Activated naive CD8-positive, alpha-beta T cell treated with anti-CD3 and anti-CD28 coated beads, Interleukin-2, amount 10 ng/mL, durations not matched to agents 7 days and 5 days (primary cell): ENCODE results near the gene VIL1. TPM values are rescaled to one million over a fixed set of nuclear protein-coding genes. Genes with fewer than 3 reads are reported as not detected.

ENCODE experiments used
- ATAC-seq: fragments of 150-1000 bp; cut with Tn5 transposase; one replicate; pipeline ENCODE4 v1.10.0; 2021; ENCODE audit warnings: low read depth, moderate library complexity
- POLR2A ChIA-PET: fragments of 350-600 bp; sonication (Branson Sonifier 250); formaldehyde crosslinking; loops from one replicate; lab custom pipeline; 2021; ENCODE audit warnings: antibody characterized with exemption; lab: Charles Lee
- DNase-seq: peaks from one replicate; pipeline ENCODE4 v3.0.0; 2021
- H3K27ac Mint-ChIP-seq: one replicate; pipeline ENCODE4 v1.8.0; 2022; ENCODE audit warnings: mild to moderate bottlenecking, mixed read lengths
- H3K27me3 Mint-ChIP-seq: one replicate; pipeline ENCODE4 v1.8.0; 2022; ENCODE audit warnings: mild to moderate bottlenecking, moderate library complexity, mixed read lengths
- H3K36me3 Mint-ChIP-seq: one replicate; pipeline ENCODE4 v1.8.0; 2021; ENCODE audit warnings: mild to moderate bottlenecking, mixed read lengths
- H3K4me1 Mint-ChIP-seq: one replicate; pipeline ENCODE4 v1.8.0; 2021; ENCODE audit warnings: mixed read lengths
- H3K4me3 Mint-ChIP-seq: one replicate; pipeline ENCODE4 v1.8.0; 2022; ENCODE audit warnings: mild to moderate bottlenecking, moderate library complexity, mixed read lengths
- H3K9me3 Mint-ChIP-seq: one replicate; pipeline ENCODE4 v1.8.0; 2021; ENCODE audit warnings: mixed read lengths
- total RNA-seq, 2 experiments: library from RNA; stranded (reverse); gene quantifications; one replicate each; pipeline ENCODE4 v1.2.3, GENCODE V29; 2021

Gene VIL1
- total RNA-seq, 2 experiments from 2014 or later: not detected

DNA sequence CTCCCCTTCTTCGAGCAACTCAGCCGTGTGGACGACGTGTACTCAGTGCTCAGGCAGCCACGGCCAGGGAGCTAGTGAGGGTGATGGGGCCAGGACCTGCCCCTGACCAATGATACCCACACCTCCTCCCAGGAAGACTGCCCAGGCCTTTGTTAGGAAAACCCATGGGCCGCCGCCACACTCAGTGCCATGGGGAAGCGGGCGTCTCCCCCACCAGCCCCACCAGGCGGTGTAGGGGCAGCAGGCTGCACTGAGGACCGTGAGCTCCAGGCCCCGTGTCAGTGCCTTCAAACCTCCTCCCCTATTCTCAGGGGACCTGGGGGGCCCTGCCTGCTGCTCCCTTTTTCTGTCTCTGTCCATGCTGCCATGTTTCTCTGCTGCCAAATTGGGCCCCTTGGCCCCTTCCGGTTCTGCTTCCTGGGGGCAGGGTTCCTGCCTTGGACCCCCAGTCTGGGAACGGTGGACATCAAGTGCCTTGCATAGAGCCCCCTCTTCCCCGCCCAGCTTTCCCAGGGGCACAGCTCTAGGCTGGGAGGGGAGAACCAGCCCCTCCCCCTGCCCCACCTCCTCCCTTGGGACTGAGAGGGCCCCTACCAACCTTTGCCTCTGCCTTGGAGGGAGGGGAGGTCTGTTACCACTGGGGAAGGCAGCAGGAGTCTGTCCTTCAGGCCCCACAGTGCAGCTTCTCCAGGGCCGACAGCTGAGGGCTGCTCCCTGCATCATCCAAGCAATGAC is 14.4 kb upstream of the VIL1 start:
- ATAC-seq (no peak), DNase-seq (no peak)
- Mint-ChIP-seq H3K27me3 (peaks cover 2% of the 10 kb centered on the region), H3K4me3 (peak overlapping the region; percentile 19), H3K27ac (peak overlapping the region; percentile 64), H3K9me3 (no peaks in the 10 kb centered on the region), H3K36me3 (peaks cover 6% of the 10 kb centered on the region), H3K4me1 (peaks cover 39% of the 10 kb centered on the region)
- POLR2A ChIA-PET: interaction anchor here (1.5 to 4.2 kb wide), 3 partner anchors 8 to 134 kb away, joined by 6 to 30 read pairs (median 8); partner anchors contain the start of genes AAMP and PNKD

DNA sequence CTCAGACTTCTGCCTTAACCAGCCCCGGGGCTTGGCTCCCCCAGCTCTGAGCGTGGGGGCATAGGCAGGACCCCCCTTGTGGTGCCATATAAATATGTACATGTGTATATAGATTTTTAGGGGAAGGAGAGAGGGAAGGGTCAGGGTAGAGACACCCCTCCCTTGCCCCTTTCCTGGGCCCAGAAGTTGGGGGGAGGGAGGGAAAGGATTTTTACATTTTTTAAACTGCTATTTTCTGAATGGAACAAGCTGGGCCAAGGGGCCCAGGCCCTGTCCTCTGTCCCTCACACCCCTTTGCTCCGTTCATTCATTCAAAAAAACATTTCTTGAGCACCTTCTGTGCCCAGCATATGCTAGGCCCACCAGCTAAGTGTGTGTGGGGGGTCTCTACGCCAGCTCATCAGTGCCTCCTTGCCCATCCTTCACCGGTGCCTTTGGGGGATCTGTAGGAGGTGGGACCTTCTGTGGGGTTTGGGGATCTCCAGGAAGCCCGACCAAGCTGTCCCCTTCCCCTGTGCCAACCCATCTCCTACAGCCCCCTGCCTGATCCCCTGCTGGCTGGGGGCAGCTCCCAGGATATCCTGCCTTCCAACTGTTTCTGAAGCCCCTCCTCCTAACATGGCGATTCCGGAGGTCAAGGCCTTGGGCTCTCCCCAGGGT is 13.7 kb upstream of the VIL1 start:
- Mint-ChIP-seq H3K9me3 (no peaks in the 10 kb centered on the region), H3K4me3 (peak overlapping the region; percentile 76), H3K27me3 (peaks cover 2% of the 10 kb centered on the region), H3K27ac (peak overlapping the region; percentile 87), H3K4me1 (peaks cover 39% of the 10 kb centered on the region), H3K36me3 (peaks cover 6% of the 10 kb centered on the region)
- POLR2A ChIA-PET: interaction anchor here (1.5 to 4.2 kb wide), 3 partner anchors 8 to 135 kb away, joined by 6 to 30 read pairs (median 8); partner anchors contain the start of genes AAMP and PNKD
- DNase-seq: peak; percentile 59
- ATAC-seq: no peak

DNA sequence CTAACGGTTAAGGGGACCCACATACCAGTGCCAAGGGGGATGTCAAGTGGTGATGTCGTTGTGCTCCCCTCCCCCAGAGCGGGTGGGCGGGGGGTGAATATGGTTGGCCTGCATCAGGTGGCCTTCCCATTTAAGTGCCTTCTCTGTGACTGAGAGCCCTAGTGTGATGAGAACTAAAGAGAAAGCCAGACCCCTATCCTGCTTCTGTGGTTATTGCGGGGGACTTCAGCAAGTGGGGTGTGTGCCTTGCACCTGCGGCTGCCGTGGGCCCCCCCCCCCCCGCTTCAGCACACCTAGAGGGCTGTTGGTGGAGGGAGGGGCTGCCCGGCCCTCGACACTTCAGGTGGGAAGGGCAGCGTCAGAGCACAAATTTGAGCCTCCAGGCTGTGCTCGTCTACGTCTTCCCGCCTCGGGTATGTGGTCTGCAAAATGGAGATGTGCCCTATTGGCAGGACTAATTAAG is 13.1 kb upstream of the VIL1 start:
- Mint-ChIP-seq H3K4me3 (peak overlapping the region; percentile 76), H3K9me3 (no peaks in the 10 kb centered on the region), H3K27ac (peak overlapping the region; percentile 87), H3K27me3 (peaks cover 3% of the 10 kb centered on the region), H3K36me3 (peaks cover 6% of the 10 kb centered on the region), H3K4me1 (peaks cover 39% of the 10 kb centered on the region)
- ATAC-seq: peak; percentile 6
- DNase-seq: no peak
- POLR2A ChIA-PET: interaction anchor here (1.5 to 4.2 kb wide), 3 partner anchors 9 to 136 kb away, joined by 6 to 30 read pairs (median 8); partner anchors contain the start of genes AAMP and PNKD

DNA sequence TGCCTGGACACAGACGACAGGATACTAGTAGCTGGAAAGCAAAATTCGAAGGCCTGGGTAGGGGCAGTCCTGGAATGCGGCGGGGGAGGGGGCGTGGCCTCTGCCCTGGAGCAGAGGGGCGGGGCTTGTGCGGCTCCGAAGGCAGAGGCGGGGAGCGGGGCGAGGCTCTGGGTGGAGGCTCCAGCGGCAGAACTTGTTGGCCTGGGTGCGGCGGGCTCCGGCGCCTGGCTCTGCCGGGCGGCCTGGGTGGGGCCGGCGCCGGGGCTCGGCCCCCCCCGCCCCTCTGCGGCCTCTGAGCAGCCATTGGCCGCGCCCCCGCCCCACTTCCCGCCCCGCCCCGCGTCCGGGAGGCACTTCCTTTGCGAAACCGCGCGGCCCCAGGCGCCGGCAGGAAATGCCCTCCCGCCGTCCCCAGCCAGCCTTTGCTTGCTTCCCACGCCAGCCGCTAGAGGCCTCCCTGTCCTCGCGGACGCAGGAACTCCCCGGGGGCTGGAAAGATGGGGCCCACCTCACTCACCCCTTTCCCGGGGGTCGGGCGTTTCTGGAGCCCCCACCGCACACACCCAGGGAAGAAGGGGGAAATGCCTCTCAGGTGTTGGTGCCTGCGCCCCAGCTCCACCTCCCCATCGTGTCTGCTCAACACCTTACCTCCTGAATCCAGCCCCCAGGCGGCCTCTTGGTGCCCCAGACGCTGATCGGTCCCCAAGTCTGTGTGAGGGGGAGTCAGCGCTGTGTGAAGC is 12.5 kb upstream of the VIL1 start:
- no peaks in the 10 kb centered on the region for H3K9me3 Mint-ChIP-seq
- H3K27ac Mint-ChIP-seq: peak overlapping the region; percentile 89
- peaks cover 6% of the 10 kb centered on the region for H3K36me3 Mint-ChIP-seq
- POLR2A ChIA-PET: interaction anchor here (0.6 to 4.2 kb wide), 4 partner anchors 10 to 253 kb away, joined by 3 to 30 read pairs (median 7); partner anchors contain the start of genes AAMP, BCS1L, PNKD and ZNF142
- peak; percentile 88 for ATAC-seq
- peak overlapping the region; percentile 84 for H3K4me3 Mint-ChIP-seq
- H3K4me1 Mint-ChIP-seq: peaks cover 39% of the 10 kb centered on the region
- H3K27me3 Mint-ChIP-seq: peaks cover 7% of the 10 kb centered on the region
- peak; percentile 95 for DNase-seq

DNA sequence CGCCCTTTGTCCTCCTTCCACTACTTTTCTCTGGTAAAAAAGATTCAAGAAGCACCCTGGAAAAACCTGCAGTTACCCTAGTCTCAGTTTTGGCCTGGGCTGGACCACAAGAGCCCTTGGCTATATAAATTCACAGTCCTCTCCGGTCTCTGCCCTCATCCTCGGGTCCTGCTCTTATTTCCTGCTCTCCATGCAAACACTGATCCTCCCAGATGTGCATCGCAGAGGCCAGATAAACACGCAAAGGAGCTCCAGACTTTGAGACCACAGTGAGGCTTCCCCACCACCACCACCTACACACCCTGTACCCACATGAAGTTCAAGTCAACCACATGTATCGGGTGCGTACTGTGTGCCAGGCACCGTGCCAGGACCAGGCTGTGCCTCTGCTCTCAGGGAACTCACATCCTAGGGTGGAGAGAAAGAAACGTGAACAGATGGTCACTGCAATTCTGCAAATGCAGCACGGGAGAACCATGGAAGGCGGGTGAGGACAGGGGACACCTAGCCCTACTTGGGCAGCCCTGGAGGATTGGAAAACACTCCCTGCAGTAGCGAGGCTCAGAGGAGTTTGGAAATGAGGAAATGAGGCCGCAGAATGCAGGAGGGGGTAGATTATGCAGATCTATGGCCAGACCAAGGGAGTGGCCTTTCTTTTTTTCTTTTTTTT is 11.8 kb upstream of the VIL1 start:
- Mint-ChIP-seq H3K27me3 (peaks cover 7% of the 10 kb centered on the region), H3K4me1 (peaks cover 37% of the 10 kb centered on the region), H3K27ac (peak overlapping the region; percentile 89)

DNA sequence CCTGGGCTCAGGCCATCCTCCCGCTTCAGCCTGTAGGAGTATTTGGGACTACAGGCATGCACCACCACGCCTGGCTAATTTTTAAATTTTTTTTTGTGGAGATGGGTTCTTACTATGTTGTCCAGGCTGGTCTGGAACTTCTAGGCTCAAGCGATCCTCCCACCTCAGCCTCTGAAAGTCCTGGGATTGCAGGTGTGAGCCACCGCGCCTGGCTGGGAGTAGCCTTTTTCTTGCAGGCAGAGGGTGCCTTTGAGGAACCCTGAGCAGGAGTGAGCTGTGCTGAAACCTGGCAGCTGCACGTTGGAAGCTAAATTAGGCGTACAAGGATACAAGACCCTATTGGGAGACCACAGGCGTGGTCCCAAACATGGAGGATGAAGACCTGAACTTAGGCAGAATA is 11.2 kb upstream of the VIL1 start:
- Mint-ChIP-seq H3K9me3 (no peaks in the 10 kb centered on the region), H3K27ac (no peak overlapping the region), H3K27me3 (peaks cover 10% of the 10 kb centered on the region), H3K4me1 (peaks cover 37% of the 10 kb centered on the region), H3K4me3 (no peak overlapping the region), H3K36me3 (peaks cover 6% of the 10 kb centered on the region)
- DNase-seq (no peak), ATAC-seq (no peak)
- POLR2A ChIA-PET: interaction anchor here (0.6 to 4.2 kb wide), 2 partner anchors 11 to 252 kb away, joined by 3 to 30 read pairs; partner anchors contain the start of genes BCS1L and ZNF142

More for the DNA sequence above, 11.8 kb upstream of the VIL1 start:
- ATAC-seq (peak; percentile 4), DNase-seq (peak; percentile 62)
- Mint-ChIP-seq H3K9me3 (no peaks in the 10 kb centered on the region), H3K4me3 (peak overlapping the region; percentile 84), H3K36me3 (peaks cover 6% of the 10 kb centered on the region)
- POLR2A ChIA-PET: interaction anchor here (3.9 to 4.2 kb wide), 2 partner anchors 10 to 120 kb away, joined by 8 to 30 read pairs; no protein-coding TSS in a partner anchor

DNA sequence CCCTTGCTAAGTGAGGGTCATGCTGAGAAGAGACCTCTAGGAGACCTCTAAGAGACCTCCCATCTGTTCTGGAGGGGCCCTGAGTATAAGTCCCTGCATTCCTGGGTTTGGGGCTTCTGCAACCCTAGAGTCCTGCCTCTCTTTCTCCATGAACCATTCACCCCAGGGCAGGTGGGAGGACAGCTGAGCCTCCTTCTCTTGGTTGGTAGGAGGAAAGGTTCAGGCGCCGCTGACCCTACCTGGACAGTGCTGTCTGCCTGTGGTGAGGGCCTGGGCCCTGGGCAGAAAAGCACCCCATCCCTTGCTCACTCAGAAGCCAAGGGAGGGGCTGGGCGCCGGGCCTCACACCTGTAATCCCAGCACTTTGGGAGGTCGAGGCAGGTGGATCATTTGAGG is 604 bp upstream of the VIL1 start:
- H3K36me3 Mint-ChIP-seq: no peaks in the 10 kb centered on the region
- ATAC-seq: no peak
- POLR2A ChIA-PET: no interaction called here

DNA sequence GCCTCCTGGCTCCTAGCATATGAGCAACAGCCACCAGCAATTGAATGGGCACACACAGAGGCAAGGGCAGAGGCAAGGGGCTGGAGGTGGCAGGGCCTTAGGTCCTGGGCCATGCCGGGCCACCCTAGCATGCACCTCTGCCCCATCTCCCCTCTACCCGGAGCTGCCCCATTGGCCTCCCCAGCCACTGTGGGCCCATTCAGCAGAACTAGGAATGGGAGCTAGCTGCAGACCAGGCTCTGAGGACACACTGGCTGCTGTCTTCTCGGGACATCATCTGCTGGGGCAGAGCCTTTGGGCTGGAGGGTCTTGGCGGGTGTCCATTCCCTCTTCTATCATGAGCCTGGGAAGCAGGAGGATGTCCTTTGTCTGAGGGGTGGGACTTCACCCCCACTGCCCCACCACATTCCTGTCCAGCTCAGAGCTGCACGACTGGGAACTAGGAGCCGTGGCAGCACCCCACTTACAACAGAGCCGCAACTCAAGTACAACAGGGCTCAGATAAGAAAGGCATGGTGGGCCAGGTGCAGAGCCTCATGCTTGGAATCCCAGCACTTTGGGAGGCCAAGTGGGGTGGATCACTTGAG is 800 bp downstream of the VIL1 start:
- Mint-ChIP-seq H3K27ac (no peak overlapping the region), H3K4me3 (no peak overlapping the region), H3K9me3 (no peaks in the 10 kb centered on the region), H3K36me3 (no peaks in the 10 kb centered on the region), H3K4me1 (no peaks in the 10 kb centered on the region), H3K27me3 (no peaks in the 10 kb centered on the region)
- ATAC-seq (no peak), DNase-seq (no peak)
- POLR2A ChIA-PET: no interaction called here

More for the DNA sequence above, 604 bp upstream of the VIL1 start:
- Mint-ChIP-seq H3K27me3 (no peaks in the 10 kb centered on the region), H3K9me3 (no peaks in the 10 kb centered on the region), H3K4me1 (no peaks in the 10 kb centered on the region), H3K4me3 (no peak overlapping the region), H3K27ac (no peak overlapping the region)
- no peak for DNase-seq

DNA sequence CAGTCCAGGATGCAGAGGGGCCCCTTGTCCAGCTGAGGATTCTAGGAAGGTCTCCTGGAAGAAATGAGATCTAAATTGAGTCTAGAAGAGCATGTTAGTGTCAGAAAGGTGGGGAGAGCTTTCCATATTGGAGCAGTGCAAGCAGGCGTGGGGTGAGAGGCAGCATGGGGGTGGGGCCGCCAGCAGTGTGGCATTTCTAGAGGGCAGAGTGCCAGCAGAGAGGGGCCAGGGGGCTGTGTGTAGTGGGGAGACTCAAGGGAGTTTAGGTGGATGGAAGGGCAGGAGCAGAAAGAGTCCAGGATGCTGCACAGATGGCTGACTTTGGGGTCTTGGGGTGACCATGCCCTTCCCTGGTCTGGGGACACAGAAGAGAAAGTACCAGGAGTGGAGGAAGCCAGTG is 2.1 kb downstream of the VIL1 start:
- no peaks in the 10 kb centered on the region for H3K27me3 Mint-ChIP-seq
- no peak overlapping the region for H3K27ac Mint-ChIP-seq
- H3K4me1 Mint-ChIP-seq: no peaks in the 10 kb centered on the region
- ATAC-seq (no peak), DNase-seq (no peak)
- no peaks in the 10 kb centered on the region for H3K9me3 Mint-ChIP-seq
- no peak overlapping the region for H3K4me3 Mint-ChIP-seq
- H3K36me3 Mint-ChIP-seq: no peaks in the 10 kb centered on the region
- POLR2A ChIA-PET: no interaction called here

DNA sequence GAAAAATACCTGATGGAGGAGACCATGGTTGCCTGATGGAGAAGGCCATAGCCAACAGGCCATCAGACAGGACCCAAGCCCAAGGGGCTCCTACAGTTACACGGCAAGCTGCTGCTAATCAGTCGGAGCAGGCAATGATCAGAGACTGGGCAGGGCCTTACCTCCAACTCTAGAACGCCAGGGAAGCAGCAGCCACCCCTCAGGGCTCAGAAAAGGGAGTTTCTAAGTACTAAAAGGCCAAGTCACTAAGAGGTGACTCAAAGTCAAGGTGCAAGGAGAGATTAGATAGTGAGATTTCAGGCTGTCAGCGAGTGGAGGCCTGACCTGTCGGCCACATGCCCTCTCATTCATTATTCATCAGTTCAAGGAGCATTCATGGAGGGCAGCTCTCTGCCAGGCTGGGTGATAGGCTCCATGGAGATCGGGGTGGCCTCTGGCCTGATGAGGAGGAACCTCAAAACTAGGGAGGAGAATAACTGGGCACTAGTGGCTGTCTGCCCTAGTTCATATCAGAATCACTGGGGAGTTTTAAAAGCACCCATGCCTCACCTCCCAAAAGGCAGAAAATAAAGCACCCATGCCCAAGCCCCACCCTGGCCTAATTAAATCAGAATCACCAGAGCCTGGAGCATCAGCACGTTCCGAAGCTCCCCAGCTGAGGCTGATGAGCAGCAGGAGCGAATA is 3.6 kb downstream of the VIL1 start:
- Mint-ChIP-seq H3K4me3 (no peak overlapping the region), H3K4me1 (no peaks in the 10 kb centered on the region), H3K9me3 (no peaks in the 10 kb centered on the region), H3K27me3 (no peaks in the 10 kb centered on the region), H3K36me3 (no peaks in the 10 kb centered on the region), H3K27ac (no peak overlapping the region)
- no peak for ATAC-seq
- no peak for DNase-seq
- POLR2A ChIA-PET: no interaction called here

DNA sequence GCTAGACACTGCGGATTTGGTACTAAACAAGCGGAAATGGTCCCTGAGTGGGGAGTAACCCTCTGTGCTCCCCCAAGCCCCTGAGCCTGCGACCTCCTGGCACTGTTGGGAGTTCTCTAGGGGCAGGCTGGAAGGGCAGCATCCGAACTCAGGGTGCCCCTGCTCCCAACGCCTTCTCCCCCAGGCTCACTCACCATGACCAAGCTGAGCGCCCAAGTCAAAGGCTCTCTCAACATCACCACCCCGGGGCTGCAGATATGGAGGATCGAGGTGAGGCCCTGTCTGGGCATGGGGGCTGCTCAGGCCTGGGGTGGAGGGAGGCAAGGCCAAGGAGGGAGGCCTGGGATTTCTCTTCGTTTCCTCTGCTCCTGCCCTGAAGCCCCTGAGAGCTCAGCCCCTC is 4.7 kb downstream of the VIL1 start:
- DNase-seq (no peak), ATAC-seq (no peak)
- H3K4me3 Mint-ChIP-seq: no peak overlapping the region
- H3K9me3 Mint-ChIP-seq: no peaks in the 10 kb centered on the region
- H3K36me3 Mint-ChIP-seq: no peaks in the 10 kb centered on the region
- no peaks in the 10 kb centered on the region for H3K4me1 Mint-ChIP-seq
- H3K27me3 Mint-ChIP-seq: no peaks in the 10 kb centered on the region
- no peak overlapping the region for H3K27ac Mint-ChIP-seq
- POLR2A ChIA-PET: no interaction called here

DNA sequence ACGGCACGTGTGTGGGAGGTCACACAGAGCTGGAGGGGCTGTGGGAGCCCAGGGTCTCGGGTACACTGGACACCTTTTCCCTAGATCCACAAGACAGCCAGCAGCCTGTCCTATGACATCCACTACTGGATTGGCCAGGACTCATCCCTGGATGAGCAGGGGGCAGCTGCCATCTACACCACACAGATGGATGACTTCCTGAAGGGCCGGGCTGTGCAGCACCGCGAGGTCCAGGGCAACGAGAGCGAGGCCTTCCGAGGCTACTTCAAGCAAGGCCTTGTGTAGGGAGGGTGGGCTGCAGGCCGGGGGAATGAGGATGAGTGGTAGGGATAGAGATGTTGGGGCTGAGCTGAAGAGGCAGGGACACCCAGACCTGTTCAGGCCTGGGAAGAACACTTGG is 6.6 kb downstream of the VIL1 start:
- no peak overlapping the region for H3K27ac Mint-ChIP-seq
- no peaks in the 10 kb centered on the region for H3K9me3 Mint-ChIP-seq

More for the DNA sequence above, 6.6 kb downstream of the VIL1 start:
- no peak for ATAC-seq
- Mint-ChIP-seq H3K36me3 (no peaks in the 10 kb centered on the region), H3K4me3 (no peak overlapping the region), H3K4me1 (peaks cover 7% of the 10 kb centered on the region), H3K27me3 (peaks cover 2% of the 10 kb centered on the region)
- POLR2A ChIA-PET: no interaction called here
- no peak for DNase-seq
